Renal pelvis (tissue), 4 donors: ENCODE measurements around the gene GP1BA. TPM values are rescaled to one million over a fixed set of nuclear protein-coding genes. Genes with fewer than 3 reads are reported as not detected.
"Not testable (repeated sequence)": the region's sequence is repeated elsewhere in the genome, so short reads cannot be mapped to it uniquely, and the experiment has no call there.

Source experiments
- DNase-seq: peaks from one replicate; pipeline ENCODE4 v3.0.0-alpha.2; 2013
- polyA plus RNA-seq, 3 donors: library from polyadenylated mRNA; unstranded; fragments of 120-200 nt; gene quantifications; one replicate each; pipeline ENCODE4 v1.2.1, GENCODE V29; 2013; ENCODE audit not compliant: insufficient read length in 3 of 3

GP1BA gene
- polyA plus RNA-seq, 3 donors = 2.1 to 2.7 (median 2.6) TPM

GRCh38 chr17:4900231-4901107 lies 31.6 kb upstream of the GP1BA start:
- no peak for DNase-seq

- no peak for DNase-seq
Observed at GRCh38 chr17:4901108-4901647, 30.9 kb upstream of the GP1BA start.

GRCh38 chr17:4901648-4902344 lies 30.3 kb upstream of the GP1BA start:
- no peak for DNase-seq

- no peak for DNase-seq
Observed at GRCh38 chr17:4902540-4902939, 29.5 kb upstream of the GP1BA start.

- DNase-seq = peak; percentile 85
Observed at GRCh38 chr17:4903051-4903818, 28.8 kb upstream of the GP1BA start, which contains the start of gene CHRNE. Gene CHRNE (minus strand): TSS chr17:4903098. CDS start chr17:4903063, 35 bp downstream.

GRCh38 chr17:4906642-4907041 lies 25.4 kb upstream of the GP1BA start:
- not testable (repeated sequence) for DNase-seq

- no peak for DNase-seq
Observed at GRCh38 chr17:4908301-4908700, 23.8 kb upstream of the GP1BA start.

- DNase-seq = peak; percentile 90
Observed at GRCh38 chr17:4908711-4909496, 23.2 kb upstream of the GP1BA start.

- DNase-seq = no peak
Observed at GRCh38 chr17:4913994-4914393, 18.1 kb upstream of the GP1BA start.

- DNase-seq = not testable (repeated sequence)
Observed at GRCh38 chr17:4914551-4914950, 17.5 kb upstream of the GP1BA start.

- no peak for DNase-seq
Observed at GRCh38 chr17:4919511-4920047, 12.5 kb upstream of the GP1BA start.

GRCh38 chr17:4920351-4921048 lies 11.6 kb upstream of the GP1BA start:
- no peak for DNase-seq

GRCh38 chr17:4921320-4921719 lies 10.8 kb upstream of the GP1BA start:
- no peak for DNase-seq

GRCh38 chr17:4926577-4927335 lies 5.3 kb upstream of the GP1BA start:
- not testable (repeated sequence) for DNase-seq

GRCh38 chr17:4928881-4929280 lies 3.2 kb upstream of the GP1BA start:
- DNase-seq = no peak

GRCh38 chr17:4932756-4933155 lies 679 bp downstream of the GP1BA start:
- DNase-seq = no peak

- no peak for DNase-seq
Observed at GRCh38 chr17:4933646-4934045, 1.6 kb downstream of the GP1BA start.

- DNase-seq = no peak
Observed at GRCh38 chr17:4934173-4934979, 2.3 kb downstream of the GP1BA start.

- no peak for DNase-seq
Observed at GRCh38 chr17:4935650-4936049, 3.6 kb downstream of the GP1BA start.
